ENCODE measurements around the gene STK32A.

STK32A gene

DNA sequence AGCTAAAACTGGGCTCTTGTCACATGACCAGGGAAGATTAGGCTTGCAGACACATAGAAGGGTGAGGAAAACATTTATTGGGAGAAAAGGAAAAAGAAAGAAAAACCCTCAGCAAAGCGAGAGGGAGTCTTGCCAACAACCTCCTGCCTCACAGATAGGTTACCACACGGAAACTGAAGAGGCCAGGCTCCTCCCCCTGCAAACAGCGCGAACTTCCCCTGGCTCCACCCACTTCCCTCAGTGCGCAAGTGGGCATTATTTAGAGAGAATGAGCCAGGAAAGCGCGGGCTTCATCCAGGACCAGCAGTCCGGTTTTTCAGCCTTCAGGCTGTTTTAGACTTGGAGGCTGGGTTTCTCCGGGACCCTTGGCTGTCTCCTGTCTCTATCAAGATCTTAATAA lies 70.3 kb downstream of the STK32A start:
- no peak overlapping the region for H3K27ac ChIP-seq

DNA sequence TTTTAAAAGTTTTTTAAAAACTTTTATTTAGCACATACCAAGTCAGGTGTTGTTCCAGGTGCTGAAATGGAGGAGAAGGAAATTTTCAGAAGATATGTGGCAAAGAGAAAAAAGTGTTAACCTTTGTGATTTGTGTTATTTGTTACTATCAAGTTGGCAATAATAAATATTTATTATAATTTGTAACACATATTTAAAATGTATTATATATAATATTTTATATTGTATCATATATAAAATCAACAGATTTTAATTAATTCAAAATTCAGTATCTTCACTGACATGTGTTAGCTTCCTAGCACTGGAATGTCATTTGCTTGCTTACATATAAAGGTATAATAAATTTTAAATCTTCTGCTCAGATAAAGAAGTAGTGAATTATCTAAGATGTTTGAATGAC lies 71.5 kb downstream of the STK32A start:
- TF ChIP-seq, protein P1, sequence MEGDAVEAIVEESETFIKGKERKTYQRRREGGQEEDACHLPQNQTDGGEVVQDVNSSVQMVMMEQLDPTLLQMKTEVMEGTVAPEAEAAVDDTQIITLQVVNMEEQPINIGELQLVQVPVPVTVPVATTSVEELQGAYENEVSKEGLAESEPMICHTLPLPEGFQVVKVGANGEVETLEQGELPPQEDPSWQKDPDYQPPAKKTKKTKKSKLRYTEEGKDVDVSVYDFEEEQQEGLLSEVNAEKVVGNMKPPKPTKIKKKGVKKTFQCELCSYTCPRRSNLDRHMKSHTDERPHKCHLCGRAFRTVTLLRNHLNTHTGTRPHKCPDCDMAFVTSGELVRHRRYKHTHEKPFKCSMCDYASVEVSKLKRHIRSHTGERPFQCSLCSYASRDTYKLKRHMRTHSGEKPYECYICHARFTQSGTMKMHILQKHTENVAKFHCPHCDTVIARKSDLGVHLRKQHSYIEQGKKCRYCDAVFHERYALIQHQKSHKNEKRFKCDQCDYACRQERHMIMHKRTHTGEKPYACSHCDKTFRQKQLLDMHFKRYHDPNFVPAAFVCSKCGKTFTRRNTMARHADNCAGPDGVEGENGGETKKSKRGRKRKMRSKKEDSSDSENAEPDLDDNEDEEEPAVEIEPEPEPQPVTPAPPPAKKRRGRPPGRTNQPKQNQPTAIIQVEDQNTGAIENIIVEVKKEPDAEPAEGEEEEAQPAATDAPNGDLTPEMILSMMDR (conservative IDR thresholded peaks at IDR 0.05), result no peak
- no peak overlapping the region for H3K27ac ChIP-seq

More for the DNA sequence above, 70.3 kb downstream of the STK32A start:
- TF ChIP-seq, protein P1 (conservative IDR thresholded peaks at IDR 0.05), result no peak

DNA sequence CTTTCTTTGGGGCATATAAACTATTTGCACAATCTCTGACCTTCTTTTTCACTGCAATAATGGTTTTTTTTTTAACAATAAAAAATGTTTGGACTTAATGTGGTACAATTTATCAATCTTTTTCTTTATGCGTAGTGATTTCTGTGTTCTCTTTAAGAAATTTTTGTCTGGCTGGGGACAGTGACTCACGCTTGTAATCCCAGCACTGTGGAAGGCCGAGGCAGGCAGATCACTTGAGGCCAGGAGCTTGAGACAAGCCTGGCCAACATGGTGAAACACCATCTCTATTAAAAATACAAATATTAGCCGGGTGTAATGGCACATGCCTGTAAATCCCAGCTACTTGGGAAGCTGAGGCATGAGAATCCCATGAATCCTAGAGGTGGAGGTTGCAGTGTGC lies 72.3 kb downstream of the STK32A start:
- no peak overlapping the region for H3K27ac ChIP-seq
- TF ChIP-seq, protein P1 (conservative IDR thresholded peaks at IDR 0.05), result no peak

DNA sequence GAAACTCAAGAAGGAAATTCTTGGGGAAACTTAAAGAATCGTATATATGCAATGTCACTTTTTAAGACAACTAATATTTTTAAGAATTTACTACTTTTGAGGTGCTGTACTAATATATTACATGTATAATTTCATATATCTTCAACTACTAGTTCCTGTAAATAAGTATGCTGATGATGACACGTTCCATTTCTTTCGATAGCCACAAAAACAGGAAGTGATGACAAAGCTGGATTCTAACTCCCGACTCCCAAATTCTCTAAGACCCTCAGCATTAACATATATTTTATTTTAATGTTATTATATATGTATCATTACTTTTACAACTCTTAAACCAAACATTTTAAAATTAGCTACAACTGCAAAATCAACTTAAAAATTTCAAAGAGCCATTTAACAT lies 74.8 kb downstream of the STK32A start:
- H3K27ac ChIP-seq, result peak overlapping the region; percentile 69
- TF ChIP-seq, protein P1 (conservative IDR thresholded peaks at IDR 0.05), result no peak

DNA sequence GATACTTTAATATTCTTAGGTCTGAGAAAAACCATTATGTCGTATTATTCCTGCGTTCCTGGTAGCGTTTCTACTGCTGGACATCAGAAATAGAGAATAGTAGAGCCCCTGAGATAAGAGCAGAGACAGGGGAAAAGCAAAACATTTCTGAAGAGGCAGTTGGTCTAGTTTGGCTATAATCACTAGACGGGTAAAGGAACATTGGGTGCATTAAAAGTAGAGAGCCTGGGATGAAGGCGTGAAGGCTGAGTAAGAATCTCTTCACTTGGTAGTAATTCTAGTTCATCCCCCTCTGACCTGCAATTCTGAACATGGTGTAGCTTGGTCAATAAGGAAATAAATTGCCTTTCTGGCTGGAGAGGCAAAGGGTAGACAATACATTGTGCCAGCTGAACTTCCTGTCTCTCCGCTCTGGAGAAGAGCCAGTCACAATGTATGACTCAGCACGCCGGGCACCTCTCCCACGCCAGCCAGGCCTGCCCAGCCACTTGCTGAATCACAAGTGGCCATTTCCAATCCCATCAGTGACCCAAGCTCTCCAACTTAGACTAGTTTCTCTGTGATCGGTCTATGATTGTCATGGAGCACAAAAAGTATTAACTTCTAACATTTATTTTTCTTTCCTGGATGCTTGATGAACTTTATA lies 75.4 kb downstream of the STK32A start:
- H3K27ac ChIP-seq, result peak overlapping the region; percentile 69
- TF ChIP-seq, protein P1 (conservative IDR thresholded peaks at IDR 0.05), result no peak

DNA sequence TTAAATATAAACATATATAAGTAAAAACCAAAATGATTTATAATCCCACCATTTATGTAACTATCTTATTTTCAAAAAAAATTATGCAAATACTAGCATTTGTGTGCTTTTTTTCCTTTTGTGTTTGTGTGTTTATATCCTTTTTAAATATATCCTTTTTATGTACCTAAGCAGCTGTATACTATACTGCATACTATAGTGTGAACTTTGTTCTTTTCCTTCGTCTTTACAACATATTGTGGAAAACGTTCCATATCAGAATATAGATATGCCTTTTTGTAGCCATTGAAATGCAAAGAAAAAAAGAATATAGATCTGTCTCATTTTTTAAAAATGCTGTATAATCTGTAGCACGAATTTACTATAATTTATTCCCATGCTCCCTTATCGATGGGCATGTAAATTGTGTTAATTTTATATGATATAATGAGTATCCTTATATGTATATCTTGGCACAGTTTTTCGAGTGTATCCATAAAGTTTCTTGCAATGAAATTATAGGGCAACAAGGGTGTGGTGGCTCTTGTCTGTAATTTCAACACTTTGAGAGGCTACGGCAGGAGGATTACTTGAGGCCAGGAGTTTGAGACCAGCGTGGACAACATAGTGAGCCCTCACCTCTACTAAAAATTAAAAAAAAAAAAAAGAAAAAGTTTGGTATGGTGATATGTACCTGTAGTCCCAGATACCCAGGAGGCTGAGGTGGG lies 83.3 kb downstream of the STK32A start:
- H3K27ac ChIP-seq, result no peak overlapping the region
- TF ChIP-seq, protein P1 (conservative IDR thresholded peaks at IDR 0.05), result no peak

DNA sequence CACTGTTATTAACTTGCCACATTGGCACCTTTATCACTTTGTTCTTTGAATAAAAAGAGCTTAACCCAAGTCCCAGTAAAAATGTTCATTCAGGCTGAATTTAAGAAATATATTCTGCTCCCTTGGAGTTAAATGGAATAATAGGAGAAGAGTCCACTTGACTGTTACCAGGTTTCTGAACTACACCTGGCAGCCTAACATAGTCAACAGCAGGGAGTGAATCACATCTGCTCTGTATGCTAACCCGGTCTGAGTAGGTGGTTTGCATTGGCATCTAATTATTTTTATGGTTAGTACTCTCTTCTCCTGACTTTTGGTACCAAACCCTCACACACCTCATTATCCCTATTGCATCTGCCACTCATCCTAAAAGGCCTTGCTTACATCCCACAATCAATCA lies 86.7 kb downstream of the STK32A start:
- TF ChIP-seq, protein P1 (conservative IDR thresholded peaks at IDR 0.05), result no peak
- no peak overlapping the region for H3K27ac ChIP-seq
